Trophoblast cell (in vitro differentiated cells and primary cell): ENCODE results near the gene C5orf58.

Experiments used
- DNase-seq, 2 donors: peaks; one replicate each; pipeline ENCODE4 v3.0.0-alpha.2; 2016
- H2AFZ ChIP-seq: 2 replicates; pipeline ENCODE4 v1.6.1; 2013; ENCODE audit warnings: low read length, moderate library complexity, mild to moderate bottlenecking; ENCODE audit not compliant: insufficient read depth, poor library complexity
- H2AK5ac ChIP-seq: 2 replicates; pipeline ENCODE4 v1.6.1; 2013; ENCODE audit warnings: mild to moderate bottlenecking, low read length
- H2BK120ac ChIP-seq: 2 replicates; pipeline ENCODE4 v1.6.1; 2013; ENCODE audit warnings: low read length, mild to moderate bottlenecking, moderate library complexity; ENCODE audit not compliant: insufficient read depth, poor library complexity
- H2BK12ac ChIP-seq: 2 replicates; pipeline ENCODE4 v1.6.1; 2013; ENCODE audit warnings: mild to moderate bottlenecking, low read length, moderate library complexity
- H2BK5ac ChIP-seq: 2 replicates; pipeline ENCODE4 v1.6.1; 2013; ENCODE audit warnings: low read length, low read depth, moderate library complexity, mild to moderate bottlenecking; ENCODE audit not compliant: poor library complexity
- H3K14ac ChIP-seq: 2 replicates; pipeline ENCODE4 v1.6.1; 2013; ENCODE audit warnings: mild to moderate bottlenecking, low read length
- H3K18ac ChIP-seq: 2 replicates; pipeline ENCODE4 v1.6.1; 2013; ENCODE audit warnings: mild to moderate bottlenecking, low read length
- H3K23ac ChIP-seq: 2 replicates; pipeline ENCODE4 v1.6.1; 2013; ENCODE audit warnings: low read length
- H3K27ac ChIP-seq: 2 replicates; pipeline ENCODE4 v1.5.1; 2013; ENCODE audit warnings: low read depth, mild to moderate bottlenecking, inconsistent platforms, low read length, moderate library complexity
- H3K27me3 ChIP-seq: 2 replicates; pipeline ENCODE4 v1.6.1; 2013; ENCODE audit warnings: inconsistent platforms, mild to moderate bottlenecking, low read length, moderate library complexity; ENCODE audit not compliant: insufficient read depth
- H3K36me3 ChIP-seq, 2 experiments: 1 replicate in 1 of 2; 2 replicates in 1 of 2; pipeline ENCODE4 v1.6.1; 2013; ENCODE audit warnings: low read length in 2 of 2, mild to moderate bottlenecking in 2 of 2, moderate library complexity in 1 of 2; ENCODE audit not compliant: insufficient read depth in 2 of 2, control insufficient read depth in 1 of 2
- H3K4ac ChIP-seq: 2 replicates; pipeline ENCODE4 v1.6.1; 2013; ENCODE audit warnings: low read depth, mild to moderate bottlenecking, low read length, moderate library complexity
- H3K4me1 ChIP-seq, 2 experiments: 1 replicate in 1 of 2; 2 replicates in 1 of 2; pipeline ENCODE4 v1.6.1; 2013; ENCODE audit warnings: low read length in 2 of 2, mild to moderate bottlenecking in 2 of 2, moderate library complexity in 1 of 2; ENCODE audit not compliant: insufficient read depth in 2 of 2, control insufficient read depth in 1 of 2
- H3K4me2 ChIP-seq: 2 replicates; pipeline ENCODE4 v1.6.1; 2013; ENCODE audit warnings: inconsistent platforms, mild to moderate bottlenecking, low read length, moderate library complexity
- H3K4me3 ChIP-seq: 2 replicates; pipeline ENCODE4 v1.5.1; 2013; ENCODE audit warnings: mild to moderate bottlenecking, low read depth, low read length, inconsistent platforms
- H3K79me1 ChIP-seq: one replicate; pipeline ENCODE4 v1.6.1; 2013; ENCODE audit warnings: low read length
- H3K79me2 ChIP-seq: 2 replicates; pipeline ENCODE4 v1.6.1; 2013; ENCODE audit warnings: low read length, mild to moderate bottlenecking; ENCODE audit not compliant: control insufficient read depth, insufficient read depth, poor library complexity
- H3K9ac ChIP-seq: 2 replicates; pipeline ENCODE4 v1.6.1; 2013; ENCODE audit warnings: mild to moderate bottlenecking, low read length
- H3K9me3 ChIP-seq: 2 replicates; pipeline ENCODE4 v1.6.1; 2013; ENCODE audit warnings: low read depth, mild to moderate bottlenecking, control low read depth, inconsistent platforms, low read length; ENCODE audit not compliant: insufficient read depth
- H4K12ac ChIP-seq: 2 replicates; pipeline ENCODE4 v1.6.1; 2013; ENCODE audit warnings: low read depth, mild to moderate bottlenecking, low read length, moderate library complexity
- H4K8ac ChIP-seq: 2 replicates; pipeline ENCODE4 v1.6.1; 2013; ENCODE audit warnings: low read depth, mild to moderate bottlenecking, low read length, moderate library complexity
- H4K91ac ChIP-seq: one replicate; pipeline ENCODE4 v1.6.1; 2013; ENCODE audit warnings: low read depth, mild to moderate bottlenecking, low read length, moderate library complexity
- WGBS: extraction: QIAGEN DNeasy Blood & Tissue Kit; methylation state at CpG from one replicate; pipeline ENCODE4 v1.1.7; 2013; ENCODE audit warnings: missing lambda C conversion rate; ENCODE audit not compliant: insufficient read length, insufficient coverage; ENCODE audit errors: extremely low coverage; 5-methylcytosine and 5-hydroxymethylcytosine counted together

Gene C5orf58

DNA sequence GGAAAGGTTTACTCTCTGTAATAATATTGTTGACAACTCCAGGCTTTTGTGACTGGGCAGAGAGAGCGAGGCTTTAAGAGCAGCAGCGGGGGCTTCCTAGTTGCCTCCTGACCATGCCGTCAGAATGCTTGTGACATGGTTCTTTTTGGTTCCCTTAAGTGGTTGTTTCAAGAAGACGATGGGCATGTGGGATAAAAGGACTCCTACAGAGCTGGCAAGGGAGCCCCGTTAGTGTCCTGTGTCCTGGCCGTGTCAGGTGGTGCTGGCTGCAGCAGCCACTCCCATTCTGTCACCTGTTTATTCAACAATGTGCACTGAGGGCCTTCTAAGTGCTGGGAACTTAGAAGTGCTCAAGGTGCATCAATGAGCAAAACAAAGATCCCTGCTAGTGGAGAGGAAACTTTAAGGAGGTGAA, 45.1 kb downstream of the C5orf58 start:
- H2BK12ac ChIP-seq, result no peak overlapping the region
- H3K79me1 ChIP-seq, result peaks cover 6% of the 10 kb centered on the region
- H3K4me2 ChIP-seq, result no peak overlapping the region
- no peak overlapping the region for H2BK5ac ChIP-seq
- H4K8ac ChIP-seq, result no peak overlapping the region
- no peak overlapping the region for H3K18ac ChIP-seq
- WGBS, result no CpG with 5 or more reads among the region's 6 CpGs
- H3K27me3 ChIP-seq, result no peaks in the 10 kb centered on the region
- no peak overlapping the region for H3K4ac ChIP-seq
- no peak overlapping the region for H3K27ac ChIP-seq
- no peak overlapping the region for H3K23ac ChIP-seq
- H2AFZ ChIP-seq, result no peak overlapping the region
- no peaks in the 10 kb centered on the region for H3K9me3 ChIP-seq
- no peaks in the 10 kb centered on the region for H3K36me3 ChIP-seq
- H3K9ac ChIP-seq, result no peak overlapping the region
- H3K79me2 ChIP-seq, result no peaks in the 10 kb centered on the region
- no peak overlapping the region for H4K12ac ChIP-seq
- H4K91ac ChIP-seq, result no peak overlapping the region
- no peak overlapping the region for H2BK120ac ChIP-seq
- peaks cover 19 to 29% of the 10 kb centered on the region in 2 experiments for H3K4me1 ChIP-seq
- DNase-seq, result no peak
- H3K4me3 ChIP-seq, result no peak overlapping the region
- no peak overlapping the region for H2AK5ac ChIP-seq
- H3K14ac ChIP-seq, result no peak overlapping the region

DNA sequence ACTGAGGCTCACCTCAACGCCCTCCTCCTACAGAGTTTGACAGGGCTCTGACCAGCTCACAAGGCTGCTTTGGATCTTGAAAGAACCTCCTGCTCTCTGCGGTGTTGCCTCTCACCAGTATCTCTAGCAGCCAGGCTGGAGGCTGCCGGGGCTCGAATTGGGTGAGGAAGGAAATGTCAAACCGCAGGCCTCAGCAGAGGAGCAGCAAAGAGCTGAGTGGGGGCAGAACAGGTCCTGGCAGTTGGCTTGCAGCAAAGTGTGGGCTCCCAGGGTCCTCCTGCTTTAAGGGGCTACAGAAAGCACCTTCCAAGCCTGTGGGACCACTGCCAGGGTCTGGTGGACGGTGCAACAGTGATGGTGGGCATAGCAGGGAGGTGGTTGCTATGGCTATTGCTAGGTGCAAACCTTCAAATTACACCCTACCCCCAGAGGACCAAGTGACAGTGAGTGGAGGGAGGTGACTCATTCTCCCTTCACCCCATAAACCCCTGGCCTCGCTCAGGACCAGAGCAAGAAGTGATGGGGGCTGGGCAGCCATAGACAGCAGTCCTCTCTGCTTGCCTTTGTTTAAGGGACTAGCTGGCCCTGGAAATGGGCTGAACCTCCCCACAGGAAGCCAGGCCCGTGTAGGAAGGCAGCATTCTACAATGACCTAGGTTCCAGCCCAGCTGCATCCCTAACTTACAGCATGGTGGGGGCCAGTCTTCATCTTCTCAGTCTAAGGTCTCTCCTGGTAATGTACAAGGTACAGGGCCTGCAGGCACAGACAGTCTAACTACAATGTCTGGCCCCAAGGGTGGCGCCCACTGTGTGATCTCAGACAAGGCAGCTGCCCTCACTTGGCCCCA, 46.0 kb downstream of the C5orf58 start:
- Histone ChIP-seq H3K36me3 (no peaks in the 10 kb centered on the region), H2AFZ (no peak overlapping the region), H3K4ac (no peak overlapping the region), H3K14ac (peak overlapping the region; percentile 26), H2BK5ac (peak overlapping the region; percentile 7), H3K4me2 (no peak overlapping the region), H3K23ac (no peak overlapping the region), H3K79me2 (no peaks in the 10 kb centered on the region), H3K9ac (no peak overlapping the region), H2BK120ac (no peak overlapping the region), H3K9me3 (peaks cover 4% of the 10 kb centered on the region), H4K12ac (no peak overlapping the region), H3K27me3 (peaks cover 2% of the 10 kb centered on the region), H3K18ac (no peak overlapping the region), H4K91ac (peak overlapping the region; percentile 29), H2AK5ac (no peak overlapping the region), H3K4me3 (no peak overlapping the region), H4K8ac (peak overlapping the region; percentile 47), H3K4me1 (peaks cover 13 to 21% of the 10 kb centered on the region in 2 experiments), H3K27ac (no peak overlapping the region), H2BK12ac (peak overlapping the region; percentile 9), H3K79me1 (peaks cover 2% of the 10 kb centered on the region)
- DNase-seq, result no peak
- WGBS, result no CpG with 5 or more reads among the region's 9 CpGs

DNA sequence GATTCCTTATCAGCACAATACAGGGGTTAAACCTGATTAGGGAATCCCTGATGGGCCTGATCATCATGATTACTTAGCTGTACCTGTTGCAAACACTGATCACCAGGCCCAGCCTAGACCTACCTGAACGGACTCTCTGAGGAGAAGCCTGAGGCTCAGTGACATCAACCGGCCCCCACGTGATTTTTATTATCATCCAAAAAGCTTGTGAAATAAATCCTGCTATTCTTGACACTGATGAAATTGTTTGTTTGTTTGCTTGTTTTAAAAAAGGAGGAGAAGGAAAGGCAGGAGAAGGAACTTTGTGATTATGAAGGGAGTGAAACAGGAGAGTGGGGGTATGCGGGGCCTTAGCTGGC, 46.7 kb downstream of the C5orf58 start:
- H2BK120ac ChIP-seq, result no peak overlapping the region
- no peak overlapping the region for H3K4me2 ChIP-seq
- H4K8ac ChIP-seq, result no peak overlapping the region
- no peaks in the 10 kb centered on the region for H3K79me2 ChIP-seq
- peaks cover 2% of the 10 kb centered on the region for H3K27me3 ChIP-seq
- no peak overlapping the region for H4K12ac ChIP-seq
- H3K18ac ChIP-seq, result no peak overlapping the region
- H2BK5ac ChIP-seq, result no peak overlapping the region
- no peak overlapping the region for H3K4ac ChIP-seq
- no peak overlapping the region for H3K4me3 ChIP-seq
- peaks cover 8 to 14% of the 10 kb centered on the region in 2 experiments for H3K4me1 ChIP-seq
- no peak overlapping the region for H3K14ac ChIP-seq
- no peak overlapping the region for H3K23ac ChIP-seq
- H2AFZ ChIP-seq, result no peak overlapping the region
- no peak for DNase-seq
- H4K91ac ChIP-seq, result no peak overlapping the region
- H2AK5ac ChIP-seq, result no peak overlapping the region
- no CpG with 5 or more reads among the region's 4 CpGs for WGBS
- H3K9me3 ChIP-seq, result peaks cover 4% of the 10 kb centered on the region
- no peak overlapping the region for H3K27ac ChIP-seq
- H3K36me3 ChIP-seq, result no peaks in the 10 kb centered on the region
- H2BK12ac ChIP-seq, result no peak overlapping the region
- peaks cover 2% of the 10 kb centered on the region for H3K79me1 ChIP-seq
- no peak overlapping the region for H3K9ac ChIP-seq

DNA sequence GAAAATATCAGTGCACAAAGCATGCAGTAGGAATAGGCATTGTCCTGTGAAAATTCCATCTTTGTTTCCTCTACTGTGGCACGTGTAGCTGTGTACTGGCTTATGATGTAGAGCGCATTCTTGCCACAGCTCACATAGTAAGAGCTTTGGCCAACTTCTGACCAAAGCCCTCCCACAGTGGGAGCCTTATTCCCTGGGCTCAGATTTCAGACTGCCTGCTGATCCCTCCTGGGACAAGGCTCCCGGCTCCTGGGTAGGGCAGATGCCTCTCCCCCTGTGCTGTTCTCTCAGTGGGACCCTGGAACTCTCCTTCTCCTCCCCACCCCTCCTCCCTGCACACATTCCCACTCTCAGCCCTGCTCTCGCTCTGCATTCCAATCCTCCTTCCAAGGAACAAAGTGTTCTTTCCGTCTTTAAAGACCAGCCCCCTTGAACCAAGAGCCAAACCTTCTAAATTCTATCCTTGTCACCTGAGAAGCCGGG, 47.3 kb downstream of the C5orf58 start:
- Histone ChIP-seq H4K12ac (no peak overlapping the region), H3K4me3 (no peak overlapping the region), H2AK5ac (no peak overlapping the region), H3K4me2 (no peak overlapping the region), H3K79me1 (peaks cover 2% of the 10 kb centered on the region), H2AFZ (no peak overlapping the region), H3K4me1 (peaks cover 8 to 14% of the 10 kb centered on the region in 2 experiments), H3K27me3 (peaks cover 2% of the 10 kb centered on the region), H2BK120ac (no peak overlapping the region), H3K9me3 (peaks cover 4% of the 10 kb centered on the region), H2BK12ac (no peak overlapping the region), H4K8ac (peak overlapping the region; percentile 13), H3K9ac (no peak overlapping the region), H3K4ac (no peak overlapping the region), H3K18ac (no peak overlapping the region), H3K14ac (no peak overlapping the region), H3K36me3 (no peaks in the 10 kb centered on the region), H4K91ac (peak overlapping the region; percentile 27), H2BK5ac (no peak overlapping the region), H3K79me2 (no peaks in the 10 kb centered on the region), H3K23ac (no peak overlapping the region), H3K27ac (no peak overlapping the region)
- DNase-seq, result no peak
- no CpG with 5 or more reads among the region's 6 CpGs for WGBS
